K562 (cell line): Measurements from ENCODE around the gene SNX9. TPM values are rescaled to one million over a fixed set of nuclear protein-coding genes. Genes with fewer than 3 reads are reported as not detected.

Experiments
- CHAMP1 ChIP-seq: fragments of 450-650 bp; IDR thresholded peaks from 2 replicates; pipeline ENCODE4 v1.6.1; 2016; ENCODE audit warnings: mild to moderate bottlenecking
- E2F6 ChIP-seq, 2 experiments: IDR thresholded peaks; 2 replicates each; pipeline ENCODE4 v1.6.1; 2011; ENCODE audit warnings: borderline replicate concordance in 1 of 2, control low read depth in 1 of 2, low read depth in 1 of 2, low read length in 1 of 2, mild to moderate bottlenecking in 1 of 2, mixed read lengths in 1 of 2, moderate library complexity in 1 of 2; ENCODE audit not compliant: insufficient read depth in 1 of 2, insufficient read length in 1 of 2, poor library complexity in 1 of 2, severe bottlenecking in 1 of 2; ENCODE audit errors: extremely low read depth in 1 of 2
- E2F8 ChIP-seq: fragments of 450-650 bp; IDR thresholded peaks from 2 replicates; pipeline ENCODE4 v1.7.1; 2018; ENCODE audit warnings: mild to moderate bottlenecking, low read depth; ENCODE audit not compliant: partially characterized antibody
- E4F1 ChIP-seq: fragments of 250-450 bp; sonication (Bioruptor Pico); IDR thresholded peaks from 2 replicates; pipeline ENCODE4 v1.5.0; 2021; ENCODE audit warnings: mild to moderate bottlenecking, borderline replicate concordance
- KAT2B ChIP-seq: IDR thresholded peaks from one replicate; pipeline ENCODE4 v1.6.1; 2012; ENCODE audit warnings: low read depth, mild to moderate bottlenecking, control low read depth, inconsistent platforms, low read length, moderate library complexity
- REST ChIP-seq, 2 experiments: fragments of 450-650 bp; formaldehyde crosslinking in 1 of 2; IDR thresholded peaks; 2 replicates each; pipeline versions ENCODE4 v1.4.0 to v1.6.1; 2014 to 2020; ENCODE audit warnings: mild to moderate bottlenecking in 2 of 2, borderline replicate concordance in 1 of 2, low read depth in 1 of 2
- SUPT5H ChIP-seq: fragments of 450-650 bp; IDR thresholded peaks from 2 replicates; pipeline ENCODE4 v1.6.1; 2016
- ZNF124 ChIP-seq: sonication (generic); formaldehyde crosslinking; IDR thresholded peaks from 2 replicates; pipeline ENCODE4 v1.8.1; 2022; ENCODE audit warnings: missing genetic modification reagents
- polyA plus RNA-seq, 8 experiments: library from polyadenylated mRNA; depleted of rRNA in 4 of 8; stranded (reverse) in 5 of 8; unstranded in 3 of 8; fragments of >200 nt; fragmentation: Nextera tagmentation in 2 of 8; fragmentation: Illumina TruSeq in 1 of 8; extraction: Ambion mirVana in 2 of 8; extraction: Trizol in 1 of 8; gene quantifications; 2 replicates each; pipeline versions ENCODE4 v1.2.1 to v1.2.3, GENCODE V29; 2011 to 2014; ENCODE audit warnings: inconsistent platforms in 1 of 8, missing spikeins in 1 of 8
- total RNA-seq, 7 experiments: library from RNA; depleted of rRNA in 6 of 7; stranded (reverse); fragments of >200 nt in 6 of 7; fragmentation: Illumina TruSeq in 2 of 7; extraction: Trizol in 2 of 7; gene quantifications; 2 replicates each; pipeline versions ENCODE4 v1.2.1 to v1.2.3, GENCODE V29; 2011 to 2021; ENCODE audit warnings: low replicate concordance in 1 of 7

The SNX9 gene
- total and polyA plus RNA-seq, 9 of the 15 experiments (the other 6 are each of a cell fraction or from before 2014, with no cell fraction given): 6.0 to 81.7 (median 57.1) TPM

- TF ChIP-seq CHAMP1 (no peak), E2F8 (peak; percentile 61), SUPT5H (peak; percentile 59; the same call in 1 of the 2 replicates), REST (IDR thresholded peaks at IDR 0.05; ENCODE audit: borderline replicate concordance) (peak; percentile 74), REST (CRISPR knock-in tag; IDR thresholded peaks at IDR 0.05; ENCODE audit: low read depth) (no peak), E2F6 (IDR thresholded peaks at IDR 0.05; ENCODE audit: borderline replicate concordance in 1 of 2, extremely low read depth in 1 of 2, insufficient read depth in 1 of 2, insufficient read length in 1 of 2, low read depth in 1 of 2, low read length in 1 of 2, poor library complexity in 1 of 2, severe bottlenecking in 1 of 2) (peak in 1 of 2 experiments; percentile 17), E4F1 (CRISPR knock-in tag) (no peak), KAT2B (no peak), ZNF124 (CRISPR knock-in tag) (no peak)
Observed at GRCh38 chr6:157946865-157947532, 124.0 kb downstream of the SNX9 start (continued).
